NT2/D1 (cell line): ENCODE measurements around the gene KIN.

Experiments
- SUZ12 ChIP-seq: IDR thresholded peaks from 2 replicates; pipeline ENCODE4 v1.6.1; 2011; ENCODE audit not compliant: insufficient read length, insufficient read depth; ENCODE audit errors: extremely low read depth
- YY1 ChIP-seq: IDR thresholded peaks from 2 replicates; pipeline ENCODE4 v1.6.1; 2011; ENCODE audit not compliant: insufficient read length, insufficient read depth
- ZNF274 ChIP-seq: IDR thresholded peaks from 2 replicates; pipeline ENCODE4 v1.6.1; 2011; ENCODE audit warnings: mild to moderate bottlenecking, low read depth, low read length

- no peak for TF ChIP-seq SUZ12
- TF ChIP-seq YY1: no peak
- no peak for TF ChIP-seq ZNF274
Measured at GRCh38 chr10:7792541-7792940, 4.7 kb upstream of the KIN start.
